A673 (cell line): Measurements from ENCODE around the gene ST6GALNAC3. TPM values are rescaled to one million over a fixed set of nuclear protein-coding genes. Genes with fewer than 3 reads are reported as not detected.

Experiments
- BruUV-seq: library from RNA; stranded (reverse); fragments of 400-500 nt; replicated peaks from 2 replicates; lab custom pipeline; 2021; lab: Mats Ljungman, UMichigan
- CTCF ChIA-PET: fragments of 300-600 bp; sonication (Branson Sonifier 250); formaldehyde crosslinking; loops from one replicate; lab custom pipeline; 2022; ENCODE audit warnings: antibody characterized with exemption; lab: Charles Lee
- POLR2A ChIA-PET: fragments of 300-600 bp; sonication (Branson Sonifier 250); formaldehyde crosslinking; loops from one replicate; lab custom pipeline; 2022; ENCODE audit warnings: antibody characterized with exemption; ENCODE audit not compliant: low non-redundant PET; lab: Charles Lee
- DNase-seq: peaks from one replicate; pipeline ENCODE4 v3.0.0-alpha.2; 2015; ENCODE audit warnings: low spot score
- H3K27ac ChIP-seq: fragments of 200-600 bp; sonication (generic); 2 replicates; pipeline ENCODE4 v1.5.1; 2016; ENCODE audit warnings: mixed run types, low read depth, mild to moderate bottlenecking, mixed read lengths, antibody characterized with exemption, low read length; ENCODE audit not compliant: poor library complexity, severe bottlenecking
- H3K27me3 ChIP-seq: fragments of 200-600 bp; sonication (generic); replicated peaks from 2 replicates; pipeline ENCODE4 v1.6.1; 2017; ENCODE audit warnings: mixed run types, low read depth, mild to moderate bottlenecking, mixed read lengths, antibody characterized with exemption, low read length; ENCODE audit not compliant: insufficient read depth, poor library complexity
- H3K36me3 ChIP-seq: fragments of 200-600 bp; sonication (generic); 2 replicates; pipeline ENCODE4 v1.6.1; 2016; ENCODE audit warnings: mixed run types, mild to moderate bottlenecking, mixed read lengths, antibody characterized with exemption, low read length; ENCODE audit not compliant: insufficient read depth, poor library complexity, severe bottlenecking
- H3K4me1 ChIP-seq: fragments of 200-600 bp; sonication (generic); 2 replicates; pipeline ENCODE4 v1.6.1; 2017; ENCODE audit warnings: mixed run types, mild to moderate bottlenecking, mixed read lengths, antibody characterized with exemption, low read length; ENCODE audit not compliant: insufficient read depth, poor library complexity, severe bottlenecking
- H3K4me3 ChIP-seq: fragments of 200-600 bp; sonication (generic); 2 replicates; pipeline ENCODE4 v1.5.1; 2016; ENCODE audit warnings: low read depth, mixed run types, mild to moderate bottlenecking, mixed read lengths, low read length; ENCODE audit not compliant: poor library complexity, severe bottlenecking
- H3K9me3 ChIP-seq: fragments of 200-600 bp; sonication (generic); 2 replicates; pipeline ENCODE4 v1.6.1; 2016; ENCODE audit warnings: mixed run types, low read depth, mild to moderate bottlenecking, mixed read lengths, antibody characterized with exemption, low read length; ENCODE audit not compliant: poor library complexity, severe bottlenecking
- EZH2 ChIP-seq: fragments of 200-600 bp; sonication (generic); IDR thresholded peaks from 2 replicates; pipeline ENCODE4 v1.6.1; 2017; ENCODE audit warnings: borderline replicate concordance, low read depth, mild to moderate bottlenecking, mixed read lengths, antibody characterized with exemption, low read length; ENCODE audit not compliant: poor library complexity, severe bottlenecking
- intact Hi-C: fragments of 100-400 bp; cut with micrococcal nuclease; formaldehyde crosslinking; loops from one replicate; pipeline ENCODE4 v1.10.0; 2022; ENCODE audit not compliant: unreplicated experiment
- total RNA-seq: library from RNA; stranded (reverse); gene quantifications from 2 replicates; pipeline ENCODE4 v1.2.3, GENCODE V29; 2021
- TF ChIP-seq, protein P1 (sequence below): fragments of 300-800, 200-600 bp; sonication (generic); conservative IDR thresholded peaks from 2 replicates; pipeline ENCODE4 v1.5.1; 2017; ENCODE audit warnings: low read depth, mild to moderate bottlenecking, antibody characterized with exemption, low read length, moderate library complexity, mixed read lengths

Gene ST6GALNAC3
- total RNA-seq, 1 experiment from 2014 or later, result 1.2 TPM

DNA sequence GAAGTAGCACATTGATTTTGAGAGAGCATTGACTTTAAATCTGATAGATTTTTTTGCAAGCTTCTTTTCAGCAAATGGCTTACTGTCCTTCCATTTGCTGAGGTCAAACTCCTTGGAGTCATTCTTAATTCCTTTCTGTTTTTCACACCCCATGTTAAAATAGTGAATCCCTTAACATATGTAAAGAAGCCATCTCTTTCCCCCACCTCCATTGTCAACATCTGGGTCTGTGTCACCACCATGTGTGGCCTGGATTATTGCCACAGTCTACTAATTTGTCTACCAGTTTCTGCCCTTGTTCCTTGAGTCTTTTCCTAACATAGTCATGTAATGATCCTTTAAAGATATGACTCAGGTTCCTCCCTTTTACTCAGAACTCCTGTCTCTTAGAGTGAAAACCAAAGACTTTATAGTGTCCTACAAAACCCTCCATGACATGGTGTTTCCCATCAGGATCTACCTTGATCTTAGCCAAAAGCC, 104.7 kb downstream of the ST6GALNAC3 start:
- no peaks in the 10 kb centered on the region for H3K9me3 ChIP-seq
- ChIA-PET CTCF (no interaction called here), POLR2A (no interaction called here)
- H3K4me3 ChIP-seq, result no peak overlapping the region
- intact Hi-C loops, result no loop called here
- no peak overlapping the region for H3K27ac ChIP-seq
- no peaks in the 10 kb centered on the region for H3K4me1 ChIP-seq
- no peak for DNase-seq
- BruUV-seq, result no TSS peak
- TF ChIP-seq, protein P1, sequence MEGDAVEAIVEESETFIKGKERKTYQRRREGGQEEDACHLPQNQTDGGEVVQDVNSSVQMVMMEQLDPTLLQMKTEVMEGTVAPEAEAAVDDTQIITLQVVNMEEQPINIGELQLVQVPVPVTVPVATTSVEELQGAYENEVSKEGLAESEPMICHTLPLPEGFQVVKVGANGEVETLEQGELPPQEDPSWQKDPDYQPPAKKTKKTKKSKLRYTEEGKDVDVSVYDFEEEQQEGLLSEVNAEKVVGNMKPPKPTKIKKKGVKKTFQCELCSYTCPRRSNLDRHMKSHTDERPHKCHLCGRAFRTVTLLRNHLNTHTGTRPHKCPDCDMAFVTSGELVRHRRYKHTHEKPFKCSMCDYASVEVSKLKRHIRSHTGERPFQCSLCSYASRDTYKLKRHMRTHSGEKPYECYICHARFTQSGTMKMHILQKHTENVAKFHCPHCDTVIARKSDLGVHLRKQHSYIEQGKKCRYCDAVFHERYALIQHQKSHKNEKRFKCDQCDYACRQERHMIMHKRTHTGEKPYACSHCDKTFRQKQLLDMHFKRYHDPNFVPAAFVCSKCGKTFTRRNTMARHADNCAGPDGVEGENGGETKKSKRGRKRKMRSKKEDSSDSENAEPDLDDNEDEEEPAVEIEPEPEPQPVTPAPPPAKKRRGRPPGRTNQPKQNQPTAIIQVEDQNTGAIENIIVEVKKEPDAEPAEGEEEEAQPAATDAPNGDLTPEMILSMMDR, result no peak
- TF ChIP-seq EZH2, result no peak
- H3K36me3 ChIP-seq, result no peaks in the 10 kb centered on the region
- H3K27me3 ChIP-seq, result peaks cover 25% of the 10 kb centered on the region

DNA sequence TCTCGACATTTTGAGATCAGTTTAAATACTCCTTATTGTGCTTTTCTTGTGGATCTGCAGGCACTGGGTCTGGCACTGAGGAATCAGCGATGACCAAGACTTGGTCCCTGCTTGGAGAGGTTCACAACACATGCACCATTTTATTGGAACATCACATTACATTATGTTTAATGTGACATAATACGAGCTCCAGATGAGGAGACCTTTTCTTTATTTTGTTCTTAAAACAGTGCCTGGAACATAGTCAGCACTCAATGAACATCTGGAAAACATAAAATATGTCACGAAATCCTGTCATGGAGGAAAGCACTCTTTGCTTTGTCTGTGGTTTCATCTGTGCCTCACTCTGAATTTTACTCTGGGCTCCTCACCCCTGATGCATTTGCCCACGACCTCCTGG, 110.7 kb downstream of the ST6GALNAC3 start:
- ChIA-PET CTCF (no interaction called here), POLR2A (no interaction called here)
- no peaks in the 10 kb centered on the region for H3K36me3 ChIP-seq
- intact Hi-C loops, result no loop called here
- no peak overlapping the region for H3K27ac ChIP-seq
- TF ChIP-seq EZH2, result no peak
- no peaks in the 10 kb centered on the region for H3K27me3 ChIP-seq
- H3K4me3 ChIP-seq, result no peak overlapping the region
- no TSS peak for BruUV-seq
- no peaks in the 10 kb centered on the region for H3K9me3 ChIP-seq
- H3K4me1 ChIP-seq, result no peaks in the 10 kb centered on the region
- no peak for DNase-seq

DNA sequence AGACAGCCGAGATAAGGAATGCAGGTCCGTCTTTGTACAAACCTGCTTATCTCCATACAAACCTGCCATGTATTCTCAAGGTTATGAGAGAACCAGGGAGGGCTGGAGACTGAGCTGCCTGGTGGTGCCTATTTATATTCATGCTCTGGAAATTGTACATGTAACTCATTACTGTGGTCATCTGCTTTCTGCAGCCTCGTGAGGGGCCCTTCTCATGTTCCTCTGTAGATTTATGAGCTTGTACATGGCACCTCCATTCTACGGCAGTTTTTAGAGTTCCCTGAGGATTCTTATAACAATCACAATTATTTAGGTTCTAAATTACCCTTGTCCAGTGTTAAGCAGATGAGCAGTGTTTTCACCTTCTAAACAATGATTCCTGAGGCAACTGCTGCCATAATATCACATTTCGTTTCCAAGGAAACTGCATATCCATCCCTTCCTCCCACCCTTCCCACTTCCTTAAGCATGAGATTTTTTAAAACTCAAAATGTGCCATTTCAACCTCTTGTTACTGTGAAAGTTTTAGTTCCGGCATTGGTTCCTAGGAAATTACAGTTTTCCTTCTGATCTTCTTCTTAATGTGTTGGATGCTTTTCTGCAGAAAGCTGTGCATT, 112.1 kb downstream of the ST6GALNAC3 start:
- BruUV-seq, result no TSS peak
- H3K4me3 ChIP-seq, result no peak overlapping the region
- CTCF ChIA-PET, result no interaction called here
- intact Hi-C loops, result no loop called here
- TF ChIP-seq EZH2, result no peak
- TF ChIP-seq, protein P1, result no peak
- H3K27ac ChIP-seq, result no peak overlapping the region
- no peaks in the 10 kb centered on the region for H3K4me1 ChIP-seq
- no peaks in the 10 kb centered on the region for H3K27me3 ChIP-seq
- no peak for DNase-seq
- POLR2A ChIA-PET, result no interaction called here
- H3K9me3 ChIP-seq, result no peaks in the 10 kb centered on the region
- H3K36me3 ChIP-seq, result no peaks in the 10 kb centered on the region

DNA sequence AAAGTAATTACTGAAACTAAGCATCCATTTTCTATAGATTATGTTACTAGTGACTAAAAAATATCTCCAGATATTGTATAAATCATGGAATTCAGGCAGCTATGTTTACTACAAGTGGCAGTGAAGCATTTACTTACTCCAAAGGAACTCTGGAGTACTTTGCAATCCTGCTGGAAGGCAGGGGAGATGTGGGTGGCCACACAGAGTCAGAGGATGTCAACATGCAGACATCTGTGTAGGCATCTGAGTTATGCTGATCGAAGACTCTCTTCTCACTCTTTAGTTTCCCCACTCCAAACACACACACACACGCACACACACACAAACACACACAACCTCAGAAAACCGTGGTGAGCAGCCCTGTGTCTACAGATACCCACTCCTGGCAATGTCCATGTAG, 112.9 kb downstream of the ST6GALNAC3 start:
- H3K9me3 ChIP-seq, result no peaks in the 10 kb centered on the region
- H3K27me3 ChIP-seq, result no peaks in the 10 kb centered on the region
- no peak overlapping the region for H3K4me3 ChIP-seq
- no peak for DNase-seq
- BruUV-seq, result no TSS peak
- TF ChIP-seq, protein P1, result no peak
- no peak for TF ChIP-seq EZH2
- H3K4me1 ChIP-seq, result no peaks in the 10 kb centered on the region
- H3K27ac ChIP-seq, result no peak overlapping the region
- H3K36me3 ChIP-seq, result no peaks in the 10 kb centered on the region
- ChIA-PET POLR2A (no interaction called here), CTCF (no interaction called here)
- intact Hi-C loops, result no loop called here
